GM13976 (cell line): Measurements from ENCODE around the gene MYL3.

Experiments used
- DNase-seq: peaks from one replicate; pipeline ENCODE4 v3.0.0; 2012; ENCODE audit warnings: low spot score
- in situ Hi-C: fragments of 300-500 bp; cut with MboI; formaldehyde crosslinking; loops from one replicate; pipeline ENCODE4 v1.12.0; 2022; ENCODE audit warnings: low sequenced_read_pairs, mixed read lengths, inconsistent platforms; ENCODE audit not compliant: unreplicated experiment
- TF ChIP-seq, protein P1 (sequence below): IDR thresholded peaks from 2 replicates; pipeline ENCODE4 v1.5.1; 2012; ENCODE audit warnings: borderline replicate concordance, mild to moderate bottlenecking; ENCODE audit not compliant: insufficient read depth; ENCODE audit errors: extremely low read depth, missing control alignments, control extremely low read depth

Gene MYL3

DNA sequence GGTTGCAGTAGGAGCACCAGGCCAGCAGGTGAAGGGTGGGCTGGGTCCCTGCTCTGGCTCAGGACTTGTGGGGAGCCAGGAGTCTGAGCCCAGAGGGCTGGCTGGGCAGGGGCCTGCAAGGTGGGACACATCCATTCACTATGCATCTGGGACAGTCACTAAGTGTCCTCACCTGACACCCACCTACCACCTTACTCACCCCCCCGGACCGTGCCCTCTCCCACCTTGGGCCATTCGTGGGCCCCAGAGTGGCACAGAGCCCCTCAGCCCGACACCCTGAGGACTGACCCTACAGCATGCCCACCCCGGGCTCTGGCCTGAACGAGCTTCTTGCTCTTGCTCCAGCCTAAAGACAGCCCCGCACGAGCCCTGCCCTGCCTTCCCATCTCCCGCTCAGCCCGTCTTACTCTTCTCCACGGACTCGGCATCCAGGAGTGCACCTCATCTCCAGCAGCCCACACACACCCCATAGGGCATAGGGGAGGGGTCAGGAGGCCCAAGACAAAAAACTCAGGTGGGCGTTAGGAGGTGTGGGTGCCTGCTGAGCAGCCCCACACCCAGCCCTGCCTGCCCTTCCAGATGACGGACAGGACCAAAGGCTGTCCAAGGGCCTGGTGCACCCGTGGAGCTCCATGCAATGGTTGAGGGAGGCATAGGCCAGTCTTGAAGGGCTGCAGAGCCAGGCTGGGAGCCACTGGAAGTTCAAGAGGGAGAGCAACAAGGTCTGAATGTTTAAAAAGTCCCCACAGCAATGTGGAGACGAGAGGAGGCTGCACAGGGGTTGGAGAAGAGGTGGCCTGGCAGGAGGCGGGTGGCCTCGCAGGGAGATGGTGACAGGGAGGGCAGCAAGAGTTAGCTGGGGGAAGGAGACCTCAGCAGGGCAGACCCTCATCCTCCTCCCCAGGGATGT is 41.3 kb upstream of the MYL3 start:
- in situ Hi-C loops, result loop anchor here (25.0 kb wide), 1 partner anchor 458 kb away; no protein-coding TSS in a partner anchor
- TF ChIP-seq, protein P1, sequence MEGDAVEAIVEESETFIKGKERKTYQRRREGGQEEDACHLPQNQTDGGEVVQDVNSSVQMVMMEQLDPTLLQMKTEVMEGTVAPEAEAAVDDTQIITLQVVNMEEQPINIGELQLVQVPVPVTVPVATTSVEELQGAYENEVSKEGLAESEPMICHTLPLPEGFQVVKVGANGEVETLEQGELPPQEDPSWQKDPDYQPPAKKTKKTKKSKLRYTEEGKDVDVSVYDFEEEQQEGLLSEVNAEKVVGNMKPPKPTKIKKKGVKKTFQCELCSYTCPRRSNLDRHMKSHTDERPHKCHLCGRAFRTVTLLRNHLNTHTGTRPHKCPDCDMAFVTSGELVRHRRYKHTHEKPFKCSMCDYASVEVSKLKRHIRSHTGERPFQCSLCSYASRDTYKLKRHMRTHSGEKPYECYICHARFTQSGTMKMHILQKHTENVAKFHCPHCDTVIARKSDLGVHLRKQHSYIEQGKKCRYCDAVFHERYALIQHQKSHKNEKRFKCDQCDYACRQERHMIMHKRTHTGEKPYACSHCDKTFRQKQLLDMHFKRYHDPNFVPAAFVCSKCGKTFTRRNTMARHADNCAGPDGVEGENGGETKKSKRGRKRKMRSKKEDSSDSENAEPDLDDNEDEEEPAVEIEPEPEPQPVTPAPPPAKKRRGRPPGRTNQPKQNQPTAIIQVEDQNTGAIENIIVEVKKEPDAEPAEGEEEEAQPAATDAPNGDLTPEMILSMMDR, result no peak
- DNase-seq, result no peak

GRCh38 chr3:46903341-46904302 is 40.4 kb upstream of the MYL3 start:
- in situ Hi-C loops, result loop anchor here (25.0 kb wide), 1 partner anchor 459 kb away; no protein-coding TSS in a partner anchor
- no peak for DNase-seq
- TF ChIP-seq, protein P1, result no peak

GRCh38 chr3:46902188-46902631 is 39.0 kb upstream of the MYL3 start:
- DNase-seq, result no peak
- TF ChIP-seq, protein P1, result no peak
- in situ Hi-C loops, result loop anchor here (25.0 kb wide), 1 partner anchor 460 kb away; no protein-coding TSS in a partner anchor

- DNase-seq, result no peak
- TF ChIP-seq, protein P1, result no peak
- in situ Hi-C loops, result loop anchor here (25.0 kb wide), 1 partner anchor 461 kb away; no protein-coding TSS in a partner anchor
These were observed 38.4 kb upstream of the MYL3 start for GRCh38 chr3:46901591-46902187.

GRCh38 chr3:46901061-46901460 is 37.8 kb upstream of the MYL3 start:
- in situ Hi-C loops, result loop anchor here (25.0 kb wide), 1 partner anchor 461 kb away; no protein-coding TSS in a partner anchor
- no peak for DNase-seq
- TF ChIP-seq, protein P1, result no peak
